SU-DHL-6 (cell line): ENCODE data around the gene SMAP2.

Experiments used
- CTCF ChIP-seq: fragments of 200-600 bp; sonication (generic); IDR thresholded peaks from one replicate; pipeline ENCODE4 v1.5.1; 2017; ENCODE audit warnings: antibody characterized with exemption, mild to moderate bottlenecking, low read length, moderate library complexity; ENCODE audit not compliant: insufficient read depth, poor library complexity, severe bottlenecking
- EZH2phosphoT487 ChIP-seq: fragments of 200-600 bp; sonication (generic), shearing (Covaris generic); conservative IDR thresholded peaks from 2 replicates; pipeline ENCODE4 v1.6.1; 2018; ENCODE audit warnings: mild to moderate bottlenecking, antibody characterized with exemption, low read length, moderate library complexity, mixed read lengths

- TF ChIP-seq CTCF (no peak), EZH2phosphoT487 (no peak)
These were observed 49.7 kb downstream of the SMAP2 start for GRCh38 chr1:40423264-40423642.
